Muscle of leg (tissue), 11 donors: ENCODE measurements around the gene MAGI2. TPM values are rescaled to one million over a fixed set of nuclear protein-coding genes. Genes with fewer than 3 reads are reported as not detected.
"Not testable (repeated sequence)": the region's sequence is repeated elsewhere in the genome, so short reads cannot be mapped to it uniquely, and the experiment has no call there.

Experiments used
- DNase-seq: peaks from one replicate; pipeline ENCODE4 v3.0.0; 2013
- H3K27ac ChIP-seq: one replicate; pipeline ENCODE4 v1.5.1; 2013; ENCODE audit warnings: mild to moderate bottlenecking, low read length, control low read depth
- H3K27me3 ChIP-seq: one replicate; pipeline ENCODE4 v1.6.1; 2013; ENCODE audit warnings: low read length; ENCODE audit not compliant: control insufficient read depth, insufficient read depth
- H3K36me3 ChIP-seq: one replicate; pipeline ENCODE4 v1.6.1; 2013; ENCODE audit warnings: low read length; ENCODE audit not compliant: control insufficient read depth, insufficient read depth
- H3K4me1 ChIP-seq: one replicate; pipeline ENCODE4 v1.6.1; 2013; ENCODE audit warnings: low read length; ENCODE audit not compliant: control insufficient read depth, insufficient read depth
- H3K4me3 ChIP-seq: one replicate; pipeline ENCODE4 v1.5.1; 2013; ENCODE audit warnings: low read length, control low read depth
- H3K9me3 ChIP-seq: replicated peaks from 2 replicates; pipeline ENCODE4 v1.6.1; 2013; ENCODE audit warnings: low read depth, low read length; ENCODE audit not compliant: control insufficient read depth
- WGBS: methylation state at CpG from one replicate; pipeline ENCODE4 v1.1.5; 2013; ENCODE audit warnings: missing lambda C conversion rate; ENCODE audit not compliant: insufficient coverage; 5-methylcytosine and 5-hydroxymethylcytosine counted together
- polyA plus RNA-seq, 8 donors: library from polyadenylated mRNA; unstranded; fragments of 120-200 nt; gene quantifications; one replicate each; pipeline versions ENCODE4 v1.2.1 to v1.2.3, GENCODE V29; 2013; ENCODE audit warnings: inconsistent platforms in 1 of 8, low replicate concordance in 1 of 8; ENCODE audit not compliant: insufficient read length in 8 of 8, insufficient read depth in 1 of 8
- total RNA-seq: library from RNA; stranded (reverse); fragments of 120-200 nt; gene quantifications from one replicate; pipeline ENCODE4 v1.2.4, GENCODE V29; 2013

The MAGI2 gene
- total and polyA plus RNA-seq, 9 donors, result 3.5 to 6.3 (median 5.2) TPM

- no peaks in the 10 kb centered on the region for H3K27me3 ChIP-seq
- H3K4me1 ChIP-seq, result no peaks in the 10 kb centered on the region
- 83% methylated on average over 2 of the region's 4 CpGs for WGBS
- H3K27ac ChIP-seq, result no peak overlapping the region
- no peaks in the 10 kb centered on the region for H3K36me3 ChIP-seq
- no peaks in the 10 kb centered on the region for H3K9me3 ChIP-seq
- no peak overlapping the region for H3K4me3 ChIP-seq
- no peak for DNase-seq
Observed at GRCh38 chr7:78253850-78254725, 1199.4 kb downstream of the MAGI2 start.

GRCh38 chr7:78248867-78249266 is 1204.6 kb downstream of the MAGI2 start:
- Histone ChIP-seq H3K36me3 (no peaks in the 10 kb centered on the region), H3K4me1 (no peaks in the 10 kb centered on the region), H3K9me3 (peaks cover 2% of the 10 kb centered on the region), H3K4me3 (no peak overlapping the region), H3K27me3 (no peaks in the 10 kb centered on the region), H3K27ac (no peak overlapping the region)
- no peak for DNase-seq
- no CpG with 5 or more reads among the region's 4 CpGs for WGBS

- Histone ChIP-seq H3K4me1 (no peaks in the 10 kb centered on the region), H3K4me3 (no peak overlapping the region), H3K9me3 (peaks cover 2% of the 10 kb centered on the region), H3K36me3 (no peaks in the 10 kb centered on the region), H3K27ac (no peak overlapping the region), H3K27me3 (no peaks in the 10 kb centered on the region)
- no peak for DNase-seq
Observed at GRCh38 chr7:78247910-78248689, 1205.4 kb downstream of the MAGI2 start.

- not testable (repeated sequence) for H3K36me3 ChIP-seq, H3K9me3 ChIP-seq, H3K27ac ChIP-seq, H3K4me1 ChIP-seq, DNase-seq, H3K4me3 ChIP-seq, H3K27me3 ChIP-seq
- 100% methylated on average over 1 of the region's 1 CpG for WGBS
Observed at GRCh38 chr7:78240179-78240578, 1213.3 kb downstream of the MAGI2 start.

- Histone ChIP-seq H3K27me3 (no peaks in the 10 kb centered on the region), H3K4me1 (no peaks in the 10 kb centered on the region), H3K27ac (no peak overlapping the region), H3K4me3 (no peak overlapping the region), H3K9me3 (no peaks in the 10 kb centered on the region), H3K36me3 (no peaks in the 10 kb centered on the region)
- 45% methylated on average over 2 of the region's 3 CpGs for WGBS
- peak; percentile 9 for DNase-seq
Observed at GRCh38 chr7:78234634-78235033, 1218.8 kb downstream of the MAGI2 start.

- no peaks in the 10 kb centered on the region for H3K4me1 ChIP-seq
- no peaks in the 10 kb centered on the region for H3K36me3 ChIP-seq
- H3K27ac ChIP-seq, result no peak overlapping the region
- no peaks in the 10 kb centered on the region for H3K27me3 ChIP-seq
- DNase-seq, result no peak
- no peak overlapping the region for H3K4me3 ChIP-seq
- 94% methylated on average over 1 of the region's 1 CpG for WGBS
- no peaks in the 10 kb centered on the region for H3K9me3 ChIP-seq
Observed at GRCh38 chr7:78232806-78233205, 1220.7 kb downstream of the MAGI2 start.

GRCh38 chr7:78226059-78226719 is 1227.3 kb downstream of the MAGI2 start:
- no peak overlapping the region for H3K4me3 ChIP-seq
- no peaks in the 10 kb centered on the region for H3K36me3 ChIP-seq
- 63% methylated on average over 5 of the region's 9 CpGs for WGBS
- H3K4me1 ChIP-seq, result no peaks in the 10 kb centered on the region
- no peaks in the 10 kb centered on the region for H3K9me3 ChIP-seq
- no peak overlapping the region for H3K27ac ChIP-seq
- DNase-seq, result peak; percentile 19
- H3K27me3 ChIP-seq, result no peaks in the 10 kb centered on the region

GRCh38 chr7:78225534-78225933 is 1227.9 kb downstream of the MAGI2 start:
- Histone ChIP-seq H3K36me3 (no peaks in the 10 kb centered on the region), H3K9me3 (no peaks in the 10 kb centered on the region), H3K4me3 (no peak overlapping the region), H3K4me1 (no peaks in the 10 kb centered on the region), H3K27me3 (no peaks in the 10 kb centered on the region), H3K27ac (no peak overlapping the region)
- no CpG with 5 or more reads among the region's 4 CpGs for WGBS
- peak; percentile 13 for DNase-seq

GRCh38 chr7:78224923-78225322 is 1228.5 kb downstream of the MAGI2 start:
- no peaks in the 10 kb centered on the region for H3K9me3 ChIP-seq
- H3K27ac ChIP-seq, result no peak overlapping the region
- DNase-seq, result no peak
- H3K4me3 ChIP-seq, result no peak overlapping the region
- H3K27me3 ChIP-seq, result no peaks in the 10 kb centered on the region
- no peaks in the 10 kb centered on the region for H3K4me1 ChIP-seq
- WGBS, result 72% methylated on average over 2 of the region's 4 CpGs
- no peaks in the 10 kb centered on the region for H3K36me3 ChIP-seq

GRCh38 chr7:78223598-78223997 is 1229.9 kb downstream of the MAGI2 start:
- H3K27me3 ChIP-seq, result no peaks in the 10 kb centered on the region
- H3K36me3 ChIP-seq, result no peaks in the 10 kb centered on the region
- H3K4me1 ChIP-seq, result no peaks in the 10 kb centered on the region
- no peak overlapping the region for H3K27ac ChIP-seq
- H3K9me3 ChIP-seq, result no peaks in the 10 kb centered on the region
- H3K4me3 ChIP-seq, result no peak overlapping the region
- WGBS, result 71% methylated on average over 1 of the region's 1 CpG
- DNase-seq, result no peak
